VCaP (cell line): ENCODE data around the gene BEGAIN.

Experiments
- H3K27ac ChIP-seq: fragments of 450-650 bp; 2 replicates; pipeline ENCODE4 v1.5.1; 2017
- CTCF ChIP-seq: fragments of 450-650 bp; conservative IDR thresholded peaks from 2 replicates; pipeline ENCODE4 v1.5.1; 2017; ENCODE audit warnings: mild to moderate bottlenecking, moderate library complexity

BEGAIN gene

GRCh38 chr14:100592972-100593371, 5.8 kb upstream of the BEGAIN start:
- H3K27ac ChIP-seq = no peak overlapping the region
- no peak for TF ChIP-seq CTCF

- no peak overlapping the region for H3K27ac ChIP-seq
- TF ChIP-seq CTCF = no peak
Measured at GRCh38 chr14:100592461-100592891, 5.3 kb upstream of the BEGAIN start.

GRCh38 chr14:100591453-100592371, 4.5 kb upstream of the BEGAIN start:
- no peak overlapping the region for H3K27ac ChIP-seq
- no peak for TF ChIP-seq CTCF

GRCh38 chr14:100590726-100591452, 3.7 kb upstream of the BEGAIN start:
- no peak overlapping the region for H3K27ac ChIP-seq
- TF ChIP-seq CTCF = no peak

GRCh38 chr14:100589760-100590469, 2.7 kb upstream of the BEGAIN start:
- no peak for TF ChIP-seq CTCF
- H3K27ac ChIP-seq = no peak overlapping the region

- H3K27ac ChIP-seq = no peak overlapping the region
- TF ChIP-seq CTCF = no peak
Measured at GRCh38 chr14:100589071-100589759, 2.0 kb upstream of the BEGAIN start.
